ENCODE results near the gene PERP. TPM values are rescaled to one million over a fixed set of nuclear protein-coding genes. Genes with fewer than 3 reads are reported as not detected.

The PERP gene
- total and polyA plus RNA-seq, 2 of the 8 experiments (the other 6 are each of a cell fraction or from before 2014, with no cell fraction given): 21.0 to 26.7 TPM

GRCh38 chr6:138110229-138110628, 3.0 kb upstream of the PERP start:
- H3K27ac ChIP-seq (ENCODE audit: low read depth, low read length): no peak overlapping the region
- H3K36me3 ChIP-seq (ENCODE audit: control insufficient read depth in 2 of 4, insufficient read depth in 4 of 4, low read length in 3 of 4): no peaks in the 10 kb centered on the region
- 98% methylated on average over 3 of the region's 3 CpGs; no CpG with 5 or more reads in 1 of the 2 experiments for WGBS, 2 experiments (ENCODE audit: extremely low coverage in 1 of 2, insufficient coverage in 1 of 2, insufficient read length in 1 of 2, insufficient replicate concordance in 2 of 2, low coverage in 1 of 2, low lambda C conversion rate in 2 of 2, missing lambda C conversion rate in 1 of 2)

More at GRCh38 chr6:138110229-138110628, 3.0 kb upstream of the PERP start:
- TF ChIP-seq, protein P1, sequence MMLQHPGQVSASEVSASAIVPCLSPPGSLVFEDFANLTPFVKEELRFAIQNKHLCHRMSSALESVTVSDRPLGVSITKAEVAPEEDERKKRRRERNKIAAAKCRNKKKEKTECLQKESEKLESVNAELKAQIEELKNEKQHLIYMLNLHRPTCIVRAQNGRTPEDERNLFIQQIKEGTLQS (IDR thresholded peaks at IDR 0.05; ENCODE audit: insufficient read depth, low read depth, low read length): no peak
- Histone ChIP-seq H2AFZ (ENCODE audit: low read length) (no peak overlapping the region), H3K14ac (ENCODE audit: insufficient read length) (no peak overlapping the region), H2BK15ac (ENCODE audit: low read length) (no peak overlapping the region), H2AK5ac (ENCODE audit: low read depth, low read length) (no peak overlapping the region), H3K4me2 (ENCODE audit: insufficient read depth in 1 of 2, low read depth in 2 of 2, low read length in 2 of 2) (no peak overlapping the region), H3K9ac (replicated peaks in 1 of 4; ENCODE audit: extremely low read depth in 1 of 4, low read depth in 3 of 4, low read length in 3 of 4) (no peak overlapping the region), H3K27me3 (replicated peaks in 1 of 4; ENCODE audit: control insufficient read depth in 3 of 4, extremely low read depth in 1 of 4, insufficient read depth in 3 of 4, low read length in 3 of 4) (peaks cover 0 to 9% (median 2%) of the 10 kb centered on the region in 4 experiments; a peak in 3 of 7 replicates), H3K79me2 (ENCODE audit: control insufficient read depth in 1 of 2, insufficient read depth in 2 of 2, low read length in 2 of 2) (peaks cover 0 to 4% of the 10 kb centered on the region in 2 experiments; a peak in 2 of 4 replicates), H3K23ac (ENCODE audit: insufficient read length) (no peak overlapping the region), H3K9me3 (ENCODE audit: insufficient read depth in 2 of 2, low read depth in 1 of 2, low read length in 1 of 2) (no peaks in the 10 kb centered on the region), H2BK20ac (ENCODE audit: low read length) (no peak overlapping the region), H2BK12ac (ENCODE audit: low read depth, low read length) (no peak overlapping the region), H3K56ac (replicated peaks; ENCODE audit: insufficient read length, low read depth, low read length) (no peak overlapping the region), H3K23me2 (ENCODE audit: low read depth, low read length) (peaks cover 11% of the 10 kb centered on the region), H2BK120ac (replicated peaks; ENCODE audit: low read depth, low read length) (no peak overlapping the region), H3K4me3 (ENCODE audit: extremely low read depth in 1 of 4, insufficient read depth in 2 of 4, low read depth in 3 of 4, low read length in 4 of 4) (no peak overlapping the region), H4K5ac (ENCODE audit: insufficient read length, low read depth, low read length) (no peak overlapping the region), H4K20me1 (replicated peaks in 1 of 2; ENCODE audit: control insufficient read depth in 1 of 2, insufficient read depth in 2 of 2, low read length in 2 of 2) (no peaks in the 10 kb centered on the region), H2BK5ac (ENCODE audit: low read depth, low read length) (no peak overlapping the region), H3K79me1 (ENCODE audit: low read depth, low read length) (no peaks in the 10 kb centered on the region), H4K8ac (ENCODE audit: extremely low read depth, insufficient read depth, low read length) (no peak overlapping the region), H3K18ac (ENCODE audit: extremely low read depth, low read length) (no peak overlapping the region), H3K4ac (replicated peaks; ENCODE audit: insufficient read length, low read depth, low read length) (no peak overlapping the region), H3K4me1 (replicated peaks in 1 of 4; ENCODE audit: control insufficient read depth in 3 of 4, insufficient read depth in 4 of 4, low read length in 3 of 4) (peaks cover 0 to 3% (median 0%) of the 10 kb centered on the region in 4 experiments; a peak in 3 of 7 replicates), H4K91ac (replicated peaks; ENCODE audit: insufficient read length, low read length) (no peak overlapping the region)
- DNase-seq (ENCODE audit: low read depth in 1 of 2, low spot score in 2 of 2) (no peak), FAIRE-seq (no peak)
- POLR2A ChIA-PET (ENCODE audit: partially characterized antibody): no interaction called here
- CTCF ChIA-PET (ENCODE audit: partially characterized antibody): interaction anchor here (0.6 to 3.1 kb wide), 2 partner anchors 104 to 180 kb away, joined by 3 to 101 read pairs; no protein-coding TSS in a partner anchor
